Esophagus muscularis mucosa (tissue), 4 donors: ENCODE data around the gene C3orf22. TPM values are rescaled to one million over a fixed set of nuclear protein-coding genes. Genes with fewer than 3 reads are reported as not detected.

Experiments used
- DNase-seq: peaks from one replicate; pipeline ENCODE4 v3.0.0-alpha.2; 2017; ENCODE audit errors: extremely low spot score
- H3K27ac ChIP-seq, 4 donors: fragments of 200-600 bp; sonication (generic); replicated peaks in 1 of 4; 1 replicate in 3 of 4; 2 replicates in 1 of 4; pipeline ENCODE4 v1.5.1; 2016 to 2019; ENCODE audit warnings: mild to moderate bottlenecking in 1 of 4
- H3K27me3 ChIP-seq, 4 donors: fragments of 200-600 bp; sonication (generic); one replicate each; pipeline versions ENCODE4 v1.5.1 to v1.6.0; 2016 to 2019
- H3K36me3 ChIP-seq, 4 donors: fragments of 200-600 bp; sonication (generic); one replicate each; pipeline ENCODE4 v1.5.1; 2016 to 2019
- H3K4me1 ChIP-seq, 4 donors: fragments of 200-600 bp; sonication (generic); one replicate each; pipeline ENCODE4 v1.5.1; 2016 to 2019
- H3K4me3 ChIP-seq, 4 donors: fragments of 200-600 bp; sonication (generic); 1 replicate in 2 of 4; 2 replicates in 2 of 4; pipeline ENCODE4 v1.5.1; 2016 to 2019; ENCODE audit warnings: mild to moderate bottlenecking in 4 of 4, moderate library complexity in 1 of 4
- H3K9me3 ChIP-seq, 4 donors: fragments of 200-600 bp; sonication (generic); 1 replicate in 3 of 4; 2 replicates in 1 of 4; pipeline ENCODE4 v1.5.1; 2016 to 2019
- CTCF ChIP-seq, 3 experiments: fragments of 200-600 bp in 2 of 3; fragments of 450-650 bp in 1 of 3; sonication (generic) in 2 of 3; IDR thresholded peaks; one replicate each; pipeline ENCODE4 v1.5.1; 2017 to 2019; ENCODE audit warnings: antibody characterized with exemption in 3 of 3, mild to moderate bottlenecking in 2 of 3, moderate library complexity in 1 of 3
- EP300 ChIP-seq: sonication (generic); formaldehyde crosslinking; IDR thresholded peaks from one replicate; pipeline ENCODE4 v1.6.1; 2017; ENCODE audit warnings: antibody characterized with exemption
- POLR2A ChIP-seq: fragments of 450-650 bp; IDR thresholded peaks from one replicate; pipeline ENCODE4 v1.6.1; 2017; ENCODE audit warnings: antibody characterized with exemption, moderate library complexity, mild to moderate bottlenecking, low read depth
- POLR2AphosphoS5 ChIP-seq, 2 donors: sonication (generic); formaldehyde crosslinking; IDR thresholded peaks; one replicate each; pipeline ENCODE4 v1.6.1; 2017; ENCODE audit warnings: antibody characterized with exemption in 2 of 2
- WGBS: methylation state at CpG from one replicate; pipeline ENCODE4 v1.1.5; 2018; 5-methylcytosine and 5-hydroxymethylcytosine counted together
- intact Hi-C: fragments of 100-400 bp; cut with DNase I; formaldehyde crosslinking; loops from one replicate; pipeline ENCODE4 v1.15.1; 2023
- total RNA-seq, 4 donors: library from RNA; depleted of rRNA; stranded (reverse); fragments of >200 nt; gene quantifications; one replicate each; pipeline versions ENCODE4 v1.1.0 to v1.2.1, GENCODE V29; 2016

C3orf22 gene
- total RNA-seq, 4 donors from 2014 or later: not detected

- intact Hi-C loops: no loop called here
- H3K36me3 ChIP-seq: no peaks in the 10 kb centered on the region
- H3K4me3 ChIP-seq: no peak overlapping the region
- no peak for TF ChIP-seq POLR2AphosphoS5 (IDR thresholded peaks at IDR 0.05)
- TF ChIP-seq EP300: no peak
- TF ChIP-seq POLR2A: no peak
- TF ChIP-seq CTCF (IDR thresholded peaks at IDR 0.05): no peak
- no peaks in the 10 kb centered on the region for H3K27me3 ChIP-seq
- no peak overlapping the region for H3K27ac ChIP-seq
- no peak for DNase-seq
- peaks cover 0 to 14% (median 0%) of the 10 kb centered on the region in 4 donors for H3K9me3 ChIP-seq
- H3K4me1 ChIP-seq: no peaks in the 10 kb centered on the region
- 92% methylated on average over 7 of the region's 7 CpGs for WGBS
These were observed 20.0 kb upstream of the C3orf22 start for GRCh38 chr3:126578702-126579101.

GRCh38 chr3:126577261-126577660 lies 18.5 kb upstream of the C3orf22 start:
- WGBS: 71% methylated on average over 2 of the region's 2 CpGs
- intact Hi-C loops: no loop called here
- peaks cover 0 to 14% (median 0%) of the 10 kb centered on the region in 4 donors for H3K9me3 ChIP-seq
- H3K27me3 ChIP-seq: no peaks in the 10 kb centered on the region
- H3K4me3 ChIP-seq: no peak overlapping the region
- no peak overlapping the region for H3K27ac ChIP-seq
- DNase-seq: no peak
- no peak for TF ChIP-seq CTCF (IDR thresholded peaks at IDR 0.05)
- no peak for TF ChIP-seq POLR2A
- no peak for TF ChIP-seq POLR2AphosphoS5 (IDR thresholded peaks at IDR 0.05)
- no peak for TF ChIP-seq EP300
- H3K4me1 ChIP-seq: no peaks in the 10 kb centered on the region
- no peaks in the 10 kb centered on the region for H3K36me3 ChIP-seq

GRCh38 chr3:126573492-126574117 lies 14.9 kb upstream of the C3orf22 start:
- peak; percentile 79 for DNase-seq
- Histone ChIP-seq H3K4me3 (no peak overlapping the region), H3K27ac (no peak overlapping the region), H3K9me3 (no peaks in the 10 kb centered on the region), H3K36me3 (no peaks in the 10 kb centered on the region), H3K27me3 (no peaks in the 10 kb centered on the region), H3K4me1 (no peaks in the 10 kb centered on the region)
- TF ChIP-seq POLR2A: no peak
- no peak for TF ChIP-seq CTCF (IDR thresholded peaks at IDR 0.05)
- no peak for TF ChIP-seq EP300
- TF ChIP-seq POLR2AphosphoS5 (IDR thresholded peaks at IDR 0.05): no peak
- intact Hi-C loops: no loop called here
- 87% methylated on average over 15 of the region's 15 CpGs for WGBS

- no peak for TF ChIP-seq POLR2AphosphoS5 (IDR thresholded peaks at IDR 0.05)
- no peak for TF ChIP-seq CTCF (IDR thresholded peaks at IDR 0.05)
- no peak for TF ChIP-seq POLR2A
- TF ChIP-seq EP300: no peak
- DNase-seq: peak; percentile 90
- no peak overlapping the region for H3K27ac ChIP-seq
- H3K4me3 ChIP-seq: no peak overlapping the region
- no peaks in the 10 kb centered on the region for H3K9me3 ChIP-seq
- H3K36me3 ChIP-seq: no peaks in the 10 kb centered on the region
- H3K4me1 ChIP-seq: no peaks in the 10 kb centered on the region
- intact Hi-C loops: no loop called here
- no peaks in the 10 kb centered on the region for H3K27me3 ChIP-seq
- WGBS: 100% methylated on average over 2 of the region's 7 CpGs
These were observed 12.3 kb upstream of the C3orf22 start for GRCh38 chr3:126571078-126571477.

- Histone ChIP-seq H3K36me3 (no peaks in the 10 kb centered on the region), H3K9me3 (no peaks in the 10 kb centered on the region), H3K27ac (no peak overlapping the region), H3K27me3 (peaks cover 0 to 6% (median 0%) of the 10 kb centered on the region in 4 donors), H3K4me3 (no peak overlapping the region), H3K4me1 (no peaks in the 10 kb centered on the region)
- TF ChIP-seq CTCF (IDR thresholded peaks at IDR 0.05): no peak
- intact Hi-C loops: no loop called here
- DNase-seq: peak; percentile 80
- whole genome bisulfite sequencing: 71% methylated on average over 4 of the region's 6 CpGs
These were observed 11.4 kb upstream of the C3orf22 start for GRCh38 chr3:126570103-126570541.
